Sigmoid colon (tissue), 7 donors: ENCODE data around the gene OXCT2. TPM values are rescaled to one million over a fixed set of nuclear protein-coding genes. Genes with fewer than 3 reads are reported as not detected.
"Not testable (repeated sequence)": the region's sequence is repeated elsewhere in the genome, so short reads cannot be mapped to it uniquely, and the experiment has no call there.

ENCODE experiments used
- DNase-seq: peaks from one replicate; pipeline ENCODE4 v3.0.0-alpha.2; 2019
- H3K27ac ChIP-seq, 4 donors: fragments of 200-600 bp; sonication (generic); one replicate each; pipeline ENCODE4 v1.5.1; 2016 to 2019; ENCODE audit warnings: mild to moderate bottlenecking in 1 of 4
- H3K27me3 ChIP-seq, 3 donors: fragments of 200-600 bp; sonication (generic); one replicate each; pipeline ENCODE4 v1.5.1; 2019; ENCODE audit warnings: mild to moderate bottlenecking in 1 of 3
- H3K36me3 ChIP-seq, 4 donors: fragments of 200-600 bp; sonication (generic); one replicate each; pipeline ENCODE4 v1.5.1; 2016 to 2019
- H3K4me1 ChIP-seq, 4 donors: fragments of 200-600 bp; sonication (generic); one replicate each; pipeline ENCODE4 v1.5.1; 2017 to 2019
- H3K4me3 ChIP-seq, 4 donors: fragments of 200-600 bp; sonication (generic); one replicate each; pipeline ENCODE4 v1.5.1; 2017 to 2019; ENCODE audit warnings: mild to moderate bottlenecking in 2 of 4, moderate library complexity in 1 of 4
- H3K9me3 ChIP-seq, 4 donors: fragments of 200-600 bp in 3 of 4; sonication (generic) in 3 of 4; one replicate each; pipeline versions ENCODE4 v1.5.1 to v1.6.1; 2013 to 2019
- CTCF ChIP-seq, 4 experiments: fragments of 450-650 bp in 3 of 4; fragments of 200-600 bp in 1 of 4; IDR thresholded peaks; one replicate each; pipeline ENCODE4 v1.5.1; 2016 to 2019; ENCODE audit warnings: antibody characterized with exemption in 4 of 4, mild to moderate bottlenecking in 3 of 4, moderate library complexity in 2 of 4
- EP300 ChIP-seq, 4 donors: sonication (generic); formaldehyde crosslinking; IDR thresholded peaks; one replicate each; pipeline ENCODE4 v1.6.1; 2017; ENCODE audit warnings: antibody characterized with exemption in 4 of 4
- POLR2A ChIP-seq, 2 donors: fragments of 450-650 bp; IDR thresholded peaks; one replicate each; pipeline ENCODE4 v1.6.1; 2016; ENCODE audit warnings: antibody characterized with exemption in 2 of 2, mild to moderate bottlenecking in 2 of 2, moderate library complexity in 2 of 2
- POLR2AphosphoS5 ChIP-seq, 4 donors: sonication (generic); formaldehyde crosslinking; IDR thresholded peaks; one replicate each; pipeline ENCODE4 v1.6.1; 2017; ENCODE audit warnings: antibody characterized with exemption in 4 of 4
- WGBS, 2 donors: extraction: QIAGEN DNeasy Blood & Tissue Kit; methylation state at CpG; one replicate each; pipeline ENCODE4 v1.1.7; 2013; 5-methylcytosine and 5-hydroxymethylcytosine counted together
- intact Hi-C: fragments of 100-400 bp; cut with DNase I; formaldehyde crosslinking; loops from one replicate; pipeline ENCODE4 v1.15.1; 2023
- polyA plus RNA-seq, 3 donors: library from polyadenylated mRNA; stranded (reverse); fragments of 200-250 nt; gene quantifications; one replicate each; pipeline ENCODE4 v1.2.3, GENCODE V29; 2013
- total RNA-seq, 4 donors: library from RNA; depleted of rRNA; stranded (reverse); fragments of >200 nt; gene quantifications; one replicate each; pipeline ENCODE4 v1.1.0, GENCODE V29; 2016
- donor health status: healthy with polysubstance abuse.
- donor health status: Bipolar disorder and iron deficiency.
- donor health status: healthy.

The OXCT2 gene
- total and polyA plus RNA-seq, 7 donors = 0.55 to 2.0 (median 0.99) TPM; not detected in 2

- DNase-seq = peak; percentile 18
- Histone ChIP-seq H3K36me3 (no peaks in the 10 kb centered on the region), H3K9me3 (no peaks in the 10 kb centered on the region), H3K4me3 (no peak overlapping the region), H3K4me1 (peaks cover 0 to 9% (median 4%) of the 10 kb centered on the region in 4 donors), H3K27me3 (no peaks in the 10 kb centered on the region), H3K27ac (no peak overlapping the region)
- TF ChIP-seq POLR2A (IDR thresholded peaks at IDR 0.05) = no peak
- intact Hi-C loops = no loop called here
- 65 to 71% methylated on average over 3 of the region's 3 CpGs for WGBS, 2 donors
Measured at GRCh38 chr1:39800471-39800835, 29.3 kb upstream of the OXCT2 start.

- no peaks in the 10 kb centered on the region for H3K27me3 ChIP-seq
- no peak overlapping the region for H3K27ac ChIP-seq
- WGBS, 2 donors = 2 to 7% methylated on average over 8 of the region's 8 CpGs
- no peak for TF ChIP-seq EP300 (IDR thresholded peaks at IDR 0.05)
- TF ChIP-seq CTCF (IDR thresholded peaks at IDR 0.05) = peak; percentile 20 to 72 (median 61)
- intact Hi-C loops = no loop called here
- H3K4me1 ChIP-seq = peaks cover 0 to 9% (median 4%) of the 10 kb centered on the region in 4 donors
- DNase-seq = peak; percentile 72
- H3K9me3 ChIP-seq = no peaks in the 10 kb centered on the region
- no peak overlapping the region for H3K4me3 ChIP-seq
- no peaks in the 10 kb centered on the region for H3K36me3 ChIP-seq
Measured at GRCh38 chr1:39799770-39800470, 28.8 kb upstream of the OXCT2 start.

- H3K27me3 ChIP-seq, intact Hi-C loops, H3K4me1 ChIP-seq, H3K27ac ChIP-seq, H3K9me3 ChIP-seq, H3K36me3 ChIP-seq, H3K4me3 ChIP-seq: not testable (repeated sequence)
- 31 to 43% methylated on average over 22 to 23 of the region's 26 CpGs for WGBS, 2 donors
- DNase-seq = peak; percentile 81
Measured at GRCh38 chr1:39798859-39799769, 28.0 kb upstream of the OXCT2 start.

- H3K4me3 ChIP-seq = no peak overlapping the region
- H3K9me3 ChIP-seq = no peaks in the 10 kb centered on the region
- intact Hi-C loops = no loop called here
- WGBS, 2 donors = 2 to 52% methylated on average over 1 of the region's 1 CpG
- TF ChIP-seq POLR2A (IDR thresholded peaks at IDR 0.05) (no peak), POLR2AphosphoS5 (IDR thresholded peaks at IDR 0.05) (no peak), EP300 (IDR thresholded peaks at IDR 0.05) (no peak), CTCF (IDR thresholded peaks at IDR 0.05) (no peak)
- H3K27ac ChIP-seq = no peak overlapping the region
- DNase-seq = peak; percentile 14
- peaks cover 0 to 7% (median 0%) of the 10 kb centered on the region in 3 donors for H3K27me3 ChIP-seq
- H3K4me1 ChIP-seq = peaks cover 0 to 9% (median 4%) of the 10 kb centered on the region in 4 donors
- H3K36me3 ChIP-seq = no peaks in the 10 kb centered on the region
Measured at GRCh38 chr1:39795651-39796050, 24.5 kb upstream of the OXCT2 start.

GRCh38 chr1:39791838-39792237 is 20.7 kb upstream of the OXCT2 start:
- Histone ChIP-seq H3K27me3 (peaks cover 22 to 39% (median 22%) of the 10 kb centered on the region in 3 donors), H3K4me1 (peaks cover 0 to 11% (median 7%) of the 10 kb centered on the region in 4 donors), H3K4me3 (no peak overlapping the region), H3K36me3 (no peaks in the 10 kb centered on the region), H3K9me3 (no peaks in the 10 kb centered on the region), H3K27ac (no peak overlapping the region)
- intact Hi-C loops = no loop called here
- no peak for TF ChIP-seq EP300 (IDR thresholded peaks at IDR 0.05)
- no peak for TF ChIP-seq CTCF (IDR thresholded peaks at IDR 0.05)
- no peak for TF ChIP-seq POLR2A (IDR thresholded peaks at IDR 0.05)
- no peak for TF ChIP-seq POLR2AphosphoS5 (IDR thresholded peaks at IDR 0.05)
- 96 to 99% methylated on average over 2 of the region's 2 CpGs for WGBS, 2 donors
- DNase-seq = no peak
